Neural crest cell (in vitro differentiated cells): ENCODE data around the gene CADM4. TPM values are rescaled to one million over a fixed set of nuclear protein-coding genes. Genes with fewer than 3 reads are reported as not detected.
"Not testable (repeated sequence)": the region's sequence is repeated elsewhere in the genome, so short reads cannot be mapped to it uniquely, and the experiment has no call there.

Experiments
- DNase-seq: peaks from one replicate; pipeline ENCODE4 v3.0.0; 2021; ENCODE audit warnings: low read depth, mixed read lengths, low spot score
- H3K27ac Mint-ChIP-seq: one replicate; pipeline ENCODE4 v1.8.0; 2021; ENCODE audit warnings: mild to moderate bottlenecking, mixed read lengths; ENCODE audit not compliant: unreplicated experiment
- H3K27me3 Mint-ChIP-seq: 2 replicates; pipeline ENCODE4 v1.8.0; 2021; ENCODE audit warnings: low read depth, mild to moderate bottlenecking, mixed read lengths
- H3K36me3 Mint-ChIP-seq: 2 replicates; pipeline ENCODE4 v1.8.0; 2021; ENCODE audit warnings: low read depth, mild to moderate bottlenecking, mixed read lengths
- H3K4me1 Mint-ChIP-seq: 2 replicates; pipeline ENCODE4 v1.8.0; 2021; ENCODE audit warnings: mixed read lengths
- H3K4me3 Mint-ChIP-seq: one replicate; pipeline ENCODE4 v1.8.0; 2021; ENCODE audit warnings: mild to moderate bottlenecking, mixed read lengths
- H3K9me3 Mint-ChIP-seq: 2 replicates; pipeline ENCODE4 v1.8.0; 2021; ENCODE audit warnings: mixed read lengths
- total RNA-seq: library from RNA; stranded (reverse); gene quantifications from 2 replicates; pipeline ENCODE4 v1.2.1, GENCODE V29; 2021
- TF ChIP-seq, protein P1 (sequence below): fragments of 200-600 bp; sonication (generic); conservative IDR thresholded peaks from 2 replicates; pipeline ENCODE4 v1.5.0; 2021; ENCODE audit warnings: antibody characterized with exemption, mild to moderate bottlenecking

CADM4 gene
- total RNA-seq, 1 donor from 2014 or later, result 78.5 TPM

GRCh38 chr19:43636121-43636683, 3.4 kb downstream of the CADM4 start:
- TF ChIP-seq, protein P1, sequence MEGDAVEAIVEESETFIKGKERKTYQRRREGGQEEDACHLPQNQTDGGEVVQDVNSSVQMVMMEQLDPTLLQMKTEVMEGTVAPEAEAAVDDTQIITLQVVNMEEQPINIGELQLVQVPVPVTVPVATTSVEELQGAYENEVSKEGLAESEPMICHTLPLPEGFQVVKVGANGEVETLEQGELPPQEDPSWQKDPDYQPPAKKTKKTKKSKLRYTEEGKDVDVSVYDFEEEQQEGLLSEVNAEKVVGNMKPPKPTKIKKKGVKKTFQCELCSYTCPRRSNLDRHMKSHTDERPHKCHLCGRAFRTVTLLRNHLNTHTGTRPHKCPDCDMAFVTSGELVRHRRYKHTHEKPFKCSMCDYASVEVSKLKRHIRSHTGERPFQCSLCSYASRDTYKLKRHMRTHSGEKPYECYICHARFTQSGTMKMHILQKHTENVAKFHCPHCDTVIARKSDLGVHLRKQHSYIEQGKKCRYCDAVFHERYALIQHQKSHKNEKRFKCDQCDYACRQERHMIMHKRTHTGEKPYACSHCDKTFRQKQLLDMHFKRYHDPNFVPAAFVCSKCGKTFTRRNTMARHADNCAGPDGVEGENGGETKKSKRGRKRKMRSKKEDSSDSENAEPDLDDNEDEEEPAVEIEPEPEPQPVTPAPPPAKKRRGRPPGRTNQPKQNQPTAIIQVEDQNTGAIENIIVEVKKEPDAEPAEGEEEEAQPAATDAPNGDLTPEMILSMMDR, result no peak
- Mint-ChIP-seq H3K36me3 (no peaks in the 10 kb centered on the region), H3K27me3 (peaks cover 1% of the 10 kb centered on the region), H3K4me3 (peak overlapping the region; percentile 96), H3K4me1 (peaks cover 43% of the 10 kb centered on the region), H3K9me3 (no peaks in the 10 kb centered on the region), H3K27ac (peak overlapping the region; percentile 81)
- DNase-seq, result no peak

DNA sequence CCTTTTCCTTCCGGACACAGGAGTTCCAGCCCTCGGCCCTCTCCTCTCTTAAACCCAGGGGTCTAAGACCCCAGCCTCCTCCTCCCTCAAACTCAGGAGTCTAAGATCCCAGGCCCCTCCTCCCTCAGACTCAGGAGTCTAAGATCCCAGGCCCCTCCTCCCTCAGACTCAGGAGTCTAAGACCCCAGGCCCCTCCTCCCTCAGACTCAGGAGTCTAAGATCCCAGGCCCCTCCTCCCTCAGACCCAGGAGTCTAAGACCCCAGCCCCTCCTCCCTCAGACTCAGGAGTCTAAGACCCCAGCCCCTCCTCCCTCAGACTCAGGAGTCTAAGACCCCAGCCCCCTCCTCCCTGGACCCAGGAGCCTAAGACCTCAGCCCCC, 4.1 kb downstream of the CADM4 start:
- peak; percentile 42 for DNase-seq
- peak overlapping the region; percentile 86 for H3K4me3 Mint-ChIP-seq
- not testable (repeated sequence) for H3K36me3 Mint-ChIP-seq, H3K9me3 Mint-ChIP-seq, H3K27me3 Mint-ChIP-seq
- peaks cover 42% of the 10 kb centered on the region for H3K4me1 Mint-ChIP-seq
- peak overlapping the region; percentile 95 for H3K27ac Mint-ChIP-seq

DNA sequence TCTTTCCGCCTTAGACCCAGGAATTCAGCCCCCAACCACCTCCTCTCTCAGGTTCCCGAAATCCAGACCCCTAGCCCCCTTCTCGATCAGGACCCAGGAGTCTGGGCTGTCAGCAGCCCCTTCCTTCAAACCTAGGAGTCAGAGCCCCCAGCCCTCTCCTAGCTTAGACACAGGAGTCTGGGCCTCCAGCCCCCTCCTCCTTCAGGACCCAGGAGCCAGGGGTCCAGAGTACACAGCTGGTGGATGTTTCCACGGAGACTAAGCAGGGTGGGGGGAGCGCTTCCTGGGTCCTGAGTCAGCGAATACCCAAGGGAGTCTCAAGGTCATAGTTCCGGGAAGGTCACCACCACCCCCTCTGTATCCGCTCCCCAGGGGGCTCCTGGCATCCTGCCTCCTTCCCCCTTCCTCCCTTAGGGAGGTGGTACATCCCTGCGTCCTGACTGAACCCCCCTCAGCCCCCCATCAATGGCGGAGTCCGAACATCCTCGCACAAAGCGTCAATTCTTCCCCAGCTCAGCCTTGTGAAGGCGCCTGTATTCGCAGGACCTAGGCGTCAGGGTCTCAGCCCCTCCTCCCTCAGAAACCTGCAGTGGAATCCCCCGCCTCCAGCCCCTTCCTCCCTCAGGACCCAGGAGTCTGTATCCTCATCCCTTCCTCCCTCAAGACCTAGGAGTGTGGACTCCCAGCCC, 4.6 kb downstream of the CADM4 start:
- TF ChIP-seq, protein P1, result no peak
- Mint-ChIP-seq H3K4me1 (peaks cover 42% of the 10 kb centered on the region), H3K9me3 (no peaks in the 10 kb centered on the region), H3K36me3 (no peaks in the 10 kb centered on the region), H3K4me3 (peak overlapping the region; percentile 86), H3K27ac (peak overlapping the region; percentile 95), H3K27me3 (no peaks in the 10 kb centered on the region)
- DNase-seq, result peak; percentile 65

GRCh38 chr19:43634506-43634871, 5.2 kb downstream of the CADM4 start:
- Mint-ChIP-seq H3K4me1 (peaks cover 42% of the 10 kb centered on the region), H3K9me3 (no peaks in the 10 kb centered on the region), H3K27ac (peak overlapping the region; percentile 95), H3K27me3 (no peaks in the 10 kb centered on the region), H3K36me3 (no peaks in the 10 kb centered on the region), H3K4me3 (no peak overlapping the region)
- DNase-seq, result no peak
- TF ChIP-seq, protein P1, result no peak

DNA sequence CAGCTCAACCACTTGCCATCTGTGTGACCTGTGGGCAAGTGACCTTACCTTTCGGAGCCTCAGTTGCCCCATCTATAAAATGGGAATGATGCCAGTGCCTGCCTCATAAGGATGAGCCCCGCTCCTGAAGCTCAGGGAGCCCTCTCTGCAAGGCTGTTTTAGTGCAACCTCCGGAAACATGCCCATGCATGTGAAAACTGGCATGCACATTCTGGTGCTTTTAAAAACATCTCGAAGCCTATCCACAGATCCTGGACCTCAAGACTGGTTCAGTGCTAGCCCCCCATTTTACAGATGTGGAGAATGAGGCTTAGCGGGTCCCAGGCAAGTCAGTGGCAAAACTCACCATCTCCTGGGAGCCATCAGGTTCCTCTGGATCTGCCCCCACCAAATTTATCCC, 5.6 kb downstream of the CADM4 start:
- no peak overlapping the region for H3K4me3 Mint-ChIP-seq
- no peaks in the 10 kb centered on the region for H3K9me3 Mint-ChIP-seq
- TF ChIP-seq, protein P1, result no peak
- H3K36me3 Mint-ChIP-seq, result no peaks in the 10 kb centered on the region
- no peak for DNase-seq
- peaks cover 40% of the 10 kb centered on the region for H3K4me1 Mint-ChIP-seq
- H3K27ac Mint-ChIP-seq, result no peak overlapping the region
- no peaks in the 10 kb centered on the region for H3K27me3 Mint-ChIP-seq

- no peaks in the 10 kb centered on the region for H3K9me3 Mint-ChIP-seq
- no peaks in the 10 kb centered on the region for H3K27me3 Mint-ChIP-seq
- H3K27ac Mint-ChIP-seq, result peak overlapping the region; percentile 60
- H3K36me3 Mint-ChIP-seq, result no peaks in the 10 kb centered on the region
- DNase-seq, result no peak
- H3K4me3 Mint-ChIP-seq, result no peak overlapping the region
- peaks cover 40% of the 10 kb centered on the region for H3K4me1 Mint-ChIP-seq
- TF ChIP-seq, protein P1, result no peak
Observed at GRCh38 chr19:43633520-43633919, 6.1 kb downstream of the CADM4 start.
